ENCODE measurements around the gene ACP1. TPM values are rescaled to one million over a fixed set of nuclear protein-coding genes. Genes with fewer than 3 reads are reported as not detected.

The ACP1 gene
- total RNA-seq, 1 donor from 2014 or later, result 114 TPM

GRCh38 chr2:257842-258241 is 6.9 kb upstream of the ACP1 start:
- H3K36me3 Mint-ChIP-seq (ENCODE audit: low read depth, unreplicated experiment), result peaks cover 10% of the 10 kb centered on the region
- FAIRE-seq, result no peak

GRCh38 chr2:258933-259332 is 5.8 kb upstream of the ACP1 start:
- Mint-ChIP-seq H3K27me3 (ENCODE audit: low read depth, unreplicated experiment) (no peaks in the 10 kb centered on the region), H3K4me1 (ENCODE audit: low read depth, unreplicated experiment) (no peaks in the 10 kb centered on the region), H3K4me3 (ENCODE audit: unreplicated experiment) (no peak overlapping the region), H3K9me3 (ENCODE audit: unreplicated experiment) (peaks cover 15% of the 10 kb centered on the region), H3K27ac (ENCODE audit: unreplicated experiment) (no peak overlapping the region), H3K36me3 (ENCODE audit: low read depth, unreplicated experiment) (peaks cover 10% of the 10 kb centered on the region)
- Histone ChIP-seq H3K4me1 (ENCODE audit: insufficient read depth, low read length) (peaks cover 5% of the 10 kb centered on the region), H3K9me3 (ENCODE audit: insufficient read depth, low read depth, low read length) (peaks cover 6% of the 10 kb centered on the region), H3K4me2 (ENCODE audit: low read length) (no peak overlapping the region), H3K36me3 (ENCODE audit: insufficient read depth, low read length) (no peaks in the 10 kb centered on the region), H3K27ac (ENCODE audit: low read depth, low read length) (no peak overlapping the region), H4K20me1 (ENCODE audit: insufficient read depth, low read length) (peaks cover 5% of the 10 kb centered on the region), H3K4me3 (ENCODE audit: insufficient read depth, low read depth, low read length) (no peak overlapping the region), H3K27me3 (ENCODE audit: insufficient read depth, low read length) (no peaks in the 10 kb centered on the region), H3K9ac (ENCODE audit: low read length) (no peak overlapping the region), H3K79me2 (ENCODE audit: insufficient read depth, low read length) (peaks cover 7% of the 10 kb centered on the region), H2AFZ (ENCODE audit: low read depth, low read length) (no peak overlapping the region)
- DNase-seq (ENCODE audit: low read depth) (no peak), FAIRE-seq (no peak)
- no peak for TF ChIP-seq CTCF (IDR thresholded peaks at IDR 0.05; ENCODE audit: insufficient read depth, low read depth, low read length)
- no peak for TF ChIP-seq EZH2 (IDR thresholded peaks at IDR 0.05; ENCODE audit: insufficient read depth, low read length)

More at GRCh38 chr2:257842-258241, 6.9 kb upstream of the ACP1 start:
- no peaks in the 10 kb centered on the region for H3K36me3 ChIP-seq (ENCODE audit: insufficient read depth, low read length)
- no peaks in the 10 kb centered on the region for H3K4me1 ChIP-seq (ENCODE audit: insufficient read depth, low read length)
- H4K20me1 ChIP-seq (ENCODE audit: insufficient read depth, low read length), result peaks cover 5% of the 10 kb centered on the region
- no peak for TF ChIP-seq EZH2 (IDR thresholded peaks at IDR 0.05; ENCODE audit: insufficient read depth, low read length)
- no peak for TF ChIP-seq CTCF (IDR thresholded peaks at IDR 0.05; ENCODE audit: insufficient read depth, low read depth, low read length)
- no peak overlapping the region for H3K9ac ChIP-seq (ENCODE audit: low read length)
- Mint-ChIP-seq H3K4me3 (ENCODE audit: unreplicated experiment) (no peak overlapping the region), H3K4me1 (ENCODE audit: low read depth, unreplicated experiment) (no peaks in the 10 kb centered on the region), H3K9me3 (ENCODE audit: unreplicated experiment) (peaks cover 15% of the 10 kb centered on the region), H3K27ac (ENCODE audit: unreplicated experiment) (no peak overlapping the region), H3K27me3 (ENCODE audit: low read depth, unreplicated experiment) (no peaks in the 10 kb centered on the region)
- no peak overlapping the region for H2AFZ ChIP-seq (ENCODE audit: low read depth, low read length)
- no peaks in the 10 kb centered on the region for H3K27me3 ChIP-seq (ENCODE audit: insufficient read depth, low read length)
- H3K4me2 ChIP-seq (ENCODE audit: low read length), result no peak overlapping the region
- H3K27ac ChIP-seq (ENCODE audit: low read depth, low read length), result no peak overlapping the region
- peaks cover 6% of the 10 kb centered on the region for H3K9me3 ChIP-seq (ENCODE audit: insufficient read depth, low read depth, low read length)
- no peaks in the 10 kb centered on the region for H3K79me2 ChIP-seq (ENCODE audit: insufficient read depth, low read length)
- no peak overlapping the region for H3K4me3 ChIP-seq (ENCODE audit: insufficient read depth, low read depth, low read length)
- DNase-seq (ENCODE audit: low read depth), result no peak

- no peak overlapping the region for H3K4me2 ChIP-seq (ENCODE audit: low read length)
These were observed 4.9 kb upstream of the ACP1 start for GRCh38 chr2:259789-260331.

More at GRCh38 chr2:259789-260331, 4.9 kb upstream of the ACP1 start:
- no peak overlapping the region for H3K9ac ChIP-seq (ENCODE audit: low read length)
- peaks cover 15% of the 10 kb centered on the region for H3K9me3 Mint-ChIP-seq (ENCODE audit: unreplicated experiment)
- H2AFZ ChIP-seq (ENCODE audit: low read depth, low read length), result no peak overlapping the region
- no peaks in the 10 kb centered on the region for H3K36me3 ChIP-seq (ENCODE audit: insufficient read depth, low read length)
- H3K36me3 Mint-ChIP-seq (ENCODE audit: low read depth, unreplicated experiment), result peaks cover 10% of the 10 kb centered on the region
- H3K27ac Mint-ChIP-seq (ENCODE audit: unreplicated experiment), result no peak overlapping the region
- no peak overlapping the region for H3K4me3 ChIP-seq (ENCODE audit: insufficient read depth, low read depth, low read length)
- TF ChIP-seq EZH2 (IDR thresholded peaks at IDR 0.05; ENCODE audit: insufficient read depth, low read length) (no peak), CTCF (IDR thresholded peaks at IDR 0.05; ENCODE audit: insufficient read depth, low read depth, low read length) (no peak)
- no peak overlapping the region for H3K4me3 Mint-ChIP-seq (ENCODE audit: unreplicated experiment)
- H4K20me1 ChIP-seq (ENCODE audit: insufficient read depth, low read length), result peaks cover 5% of the 10 kb centered on the region
- no peaks in the 10 kb centered on the region for H3K27me3 Mint-ChIP-seq (ENCODE audit: low read depth, unreplicated experiment)
- H3K27me3 ChIP-seq (ENCODE audit: insufficient read depth, low read length), result no peaks in the 10 kb centered on the region
- H3K27ac ChIP-seq (ENCODE audit: low read depth, low read length), result no peak overlapping the region
- peaks cover 6% of the 10 kb centered on the region for H3K9me3 ChIP-seq (ENCODE audit: insufficient read depth, low read depth, low read length)
- DNase-seq (ENCODE audit: low read depth) (no peak), FAIRE-seq (no peak)
- no peaks in the 10 kb centered on the region for H3K4me1 Mint-ChIP-seq (ENCODE audit: low read depth, unreplicated experiment)
- peaks cover 14% of the 10 kb centered on the region for H3K79me2 ChIP-seq (ENCODE audit: insufficient read depth, low read length)
- peaks cover 5% of the 10 kb centered on the region for H3K4me1 ChIP-seq (ENCODE audit: insufficient read depth, low read length)
